NCI-H446 (cell line): Measurements from ENCODE around the gene HSPA12B.

Source experiments
- DNase-seq, 2 experiments: peaks; one replicate each; lab custom pipeline; 2025; lab: John Stamatoyannopoulos, UW

Gene HSPA12B

GRCh38 chr20:3767110-3767426 is 34.6 kb downstream of the HSPA12B start:
- no peak for DNase-seq

DNA sequence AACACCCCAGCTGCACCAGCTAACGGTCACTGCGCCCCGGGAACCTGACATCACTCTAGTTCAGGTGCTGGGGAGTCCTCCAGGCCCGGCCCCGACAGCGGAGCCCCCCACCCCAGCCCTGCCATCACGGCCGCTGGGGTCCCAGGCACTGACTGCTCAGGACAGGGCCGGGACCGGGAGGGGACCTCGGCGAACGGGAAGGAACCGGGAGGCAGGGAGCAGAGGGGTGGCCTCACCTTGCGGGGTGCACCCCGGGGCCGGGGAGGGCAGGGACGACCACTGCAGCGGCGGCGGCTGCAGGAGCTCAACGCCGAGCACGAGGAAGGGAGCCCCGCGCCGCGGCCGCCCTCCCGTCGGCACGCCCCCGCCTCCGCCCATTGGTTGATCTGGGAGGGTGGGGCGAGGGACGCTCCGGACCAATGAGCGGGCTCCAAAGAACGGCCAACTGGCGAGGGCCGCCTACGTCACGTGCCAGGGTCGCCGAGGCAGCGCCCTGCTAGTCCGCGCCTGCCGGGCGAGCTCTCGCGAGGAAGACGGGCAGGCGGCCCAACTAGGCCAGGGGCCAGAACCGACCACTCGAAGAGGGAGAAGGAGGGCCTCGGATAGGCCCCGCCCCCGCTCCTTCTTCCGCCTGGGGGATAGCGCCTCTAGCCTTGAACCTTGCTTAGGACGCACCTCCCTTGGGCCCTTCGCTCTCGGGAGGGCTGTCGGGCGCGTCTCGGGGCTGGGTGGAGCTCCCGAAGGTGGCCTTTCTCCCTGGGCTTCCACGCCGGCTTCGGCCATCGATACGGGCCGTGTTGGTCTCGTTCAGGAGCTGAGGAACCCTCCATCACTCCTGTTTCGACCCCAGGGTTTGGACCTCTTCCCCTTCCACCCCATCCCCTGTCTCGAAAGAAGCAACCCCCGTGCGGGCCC is 35.2 kb downstream of the HSPA12B start, which contains the start of gene ADISSP:
ADISSP (minus strand) TSS at position 327 of the 915 bp plus-strand sequence. CDS start 7,653 bp downstream, outside the sequence.
- DNase-seq, result peak; percentile 97 to 99

DNA sequence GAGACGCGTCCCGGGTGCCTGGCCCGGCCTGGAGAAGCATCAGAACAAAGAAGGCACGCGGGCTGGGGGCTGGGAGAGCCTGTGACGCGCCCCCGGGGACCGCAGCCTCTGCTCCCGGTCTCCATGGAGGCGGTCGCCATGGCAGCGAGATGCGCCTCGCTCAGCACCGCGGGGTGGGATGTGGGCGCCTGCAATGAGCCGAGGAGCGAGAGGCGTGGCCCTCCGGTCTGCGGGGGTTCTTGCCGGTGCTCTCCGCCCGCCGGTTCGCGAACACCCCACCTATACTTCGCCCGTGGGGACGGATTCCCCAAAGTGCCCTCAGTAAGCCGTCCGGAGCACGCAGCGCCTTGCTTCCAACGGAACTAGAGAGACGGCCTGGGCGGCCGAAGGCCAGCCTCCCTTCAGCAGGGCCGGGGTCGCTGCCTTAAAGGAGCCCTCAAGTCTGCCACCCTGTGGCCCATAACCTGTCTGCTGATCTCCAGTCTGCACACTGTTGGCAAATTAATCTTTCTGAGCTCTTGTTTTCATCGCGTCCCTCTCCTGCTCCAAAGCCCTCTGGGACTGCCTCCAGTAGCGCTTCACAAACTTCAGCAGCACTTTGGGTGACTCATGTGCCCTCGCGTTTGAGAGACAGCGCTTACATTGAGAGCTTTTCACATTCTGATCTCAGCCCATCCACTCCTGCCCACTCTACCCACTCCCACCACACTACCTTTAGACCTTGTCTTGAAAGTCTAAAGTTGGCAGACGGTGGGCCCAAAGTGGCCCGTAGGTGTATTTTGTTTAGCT is 36.1 kb downstream of the HSPA12B start:
- peak; percentile 61 to 74 for DNase-seq

GRCh38 chr20:3771552-3772058 is 39.1 kb downstream of the HSPA12B start:
- no peak for DNase-seq

- no peak for DNase-seq
These were observed 43.1 kb downstream of the HSPA12B start for GRCh38 chr20:3775457-3776108.

DNA sequence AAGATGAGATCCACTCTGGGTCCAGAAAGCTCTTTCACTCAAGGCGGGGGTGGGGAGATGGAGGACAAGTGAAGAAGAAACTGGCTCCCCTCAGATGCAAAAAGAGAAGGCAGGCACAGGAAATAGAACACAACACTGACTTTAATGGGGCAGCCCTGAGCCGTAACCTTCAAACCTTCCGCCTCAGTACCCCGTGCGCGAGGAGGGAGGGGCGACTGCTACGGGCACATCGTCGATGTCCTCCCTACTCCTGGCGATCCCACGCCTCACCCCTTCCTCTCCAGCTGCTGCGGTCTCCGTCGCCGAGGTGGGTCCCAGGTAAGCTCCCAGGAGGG is 44.9 kb downstream of the HSPA12B start:
- no peak for DNase-seq

DNA sequence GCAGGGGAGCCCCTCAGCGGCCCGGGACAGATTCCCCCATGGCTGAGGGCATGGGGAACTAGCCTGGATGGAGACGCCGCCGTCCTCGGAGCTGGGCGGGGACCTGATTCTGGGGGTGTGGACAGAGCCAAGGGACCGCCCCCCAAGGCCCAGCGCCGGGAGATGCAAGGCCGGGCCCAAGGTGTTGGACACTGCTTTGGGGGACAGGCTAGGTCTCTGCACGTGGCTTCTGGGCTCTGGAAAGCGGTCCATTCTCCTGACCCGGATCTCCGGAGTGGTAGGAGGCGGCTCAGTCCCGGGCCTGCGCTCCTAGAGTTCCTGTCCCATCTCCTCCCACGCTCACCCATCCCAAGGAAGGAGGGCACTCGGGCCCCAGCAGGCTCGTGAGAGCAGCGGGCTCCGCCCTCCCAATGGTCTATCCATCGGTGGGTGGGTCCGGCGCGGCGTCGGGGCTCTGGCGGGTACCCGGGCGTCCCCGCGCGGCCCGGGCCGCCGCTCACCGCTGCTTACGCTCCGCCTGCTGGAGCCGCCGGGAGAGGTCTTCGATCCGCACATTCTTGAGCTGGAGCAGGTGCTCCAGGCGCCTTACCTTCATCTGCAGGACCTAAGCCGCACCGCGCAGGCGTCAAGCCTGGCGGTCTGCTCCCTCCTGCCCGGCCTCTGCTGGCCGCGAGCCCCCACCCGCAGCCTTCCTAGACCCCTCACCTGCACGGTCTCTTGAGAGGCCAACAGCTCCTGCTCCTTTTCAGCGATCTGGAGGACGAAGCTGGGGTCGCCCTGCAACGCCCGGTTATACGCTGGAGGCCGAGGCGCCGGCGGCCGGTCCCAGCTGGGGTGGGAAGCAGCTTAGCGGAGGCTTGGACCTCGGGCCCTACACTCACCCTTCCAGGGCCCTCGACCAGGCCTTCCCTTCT is 45.5 kb downstream of the HSPA12B start:
- no peak for DNase-seq

- no peak for DNase-seq
These were observed 46.5 kb downstream of the HSPA12B start for GRCh38 chr20:3778976-3779375.

DNA sequence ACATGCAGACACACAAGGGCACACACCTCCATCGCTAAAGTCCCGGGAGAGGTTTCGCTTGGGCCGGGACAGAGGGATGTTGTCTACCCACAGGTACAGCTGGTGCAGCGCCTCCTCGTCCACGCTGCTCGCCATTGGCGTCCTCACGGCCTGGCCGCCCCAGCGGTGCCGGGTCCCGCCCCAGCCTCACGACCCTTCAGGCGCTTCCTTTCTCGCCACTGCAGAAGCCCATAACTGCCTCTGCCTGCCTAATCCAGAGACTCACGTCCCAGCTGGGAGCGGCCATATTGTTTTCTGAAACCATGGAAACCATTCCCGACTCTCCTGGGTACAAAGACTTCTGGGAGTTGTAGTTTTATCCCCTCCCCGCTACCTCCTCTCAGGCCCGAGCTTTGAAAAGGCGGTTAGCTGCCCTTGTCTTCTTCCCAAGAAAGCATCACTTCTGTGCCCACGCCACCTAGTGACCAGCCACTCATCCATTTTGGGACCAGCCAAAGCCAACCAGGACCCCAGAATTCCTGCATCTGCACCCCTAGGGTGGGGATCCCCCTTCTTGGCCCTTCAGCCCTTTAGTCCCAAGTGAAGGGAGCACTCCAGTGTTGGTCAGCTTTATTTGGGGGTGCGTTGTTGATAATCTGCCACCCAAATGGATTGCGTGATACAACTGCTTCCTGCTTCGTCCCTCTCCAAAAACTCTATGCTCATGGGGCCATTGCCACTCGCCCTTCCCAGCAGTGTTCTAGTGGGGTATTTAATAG is 48.8 kb downstream of the HSPA12B start, which contains the start of gene SPEF1:
SPEF1 (minus strand) TSS at position 296 of the 758 bp plus-strand sequence; CDS start at position 135, 161 bp downstream.
- peak; percentile 85 to 93 for DNase-seq

- DNase-seq, result no peak
These were observed 50.1 kb downstream of the HSPA12B start for GRCh38 chr20:3782597-3782996.

GRCh38 chr20:3783068-3783489 is 50.6 kb downstream of the HSPA12B start:
- no peak for DNase-seq

GRCh38 chr20:3783511-3784195 is 51.2 kb downstream of the HSPA12B start:
- DNase-seq, result no peak

DNA sequence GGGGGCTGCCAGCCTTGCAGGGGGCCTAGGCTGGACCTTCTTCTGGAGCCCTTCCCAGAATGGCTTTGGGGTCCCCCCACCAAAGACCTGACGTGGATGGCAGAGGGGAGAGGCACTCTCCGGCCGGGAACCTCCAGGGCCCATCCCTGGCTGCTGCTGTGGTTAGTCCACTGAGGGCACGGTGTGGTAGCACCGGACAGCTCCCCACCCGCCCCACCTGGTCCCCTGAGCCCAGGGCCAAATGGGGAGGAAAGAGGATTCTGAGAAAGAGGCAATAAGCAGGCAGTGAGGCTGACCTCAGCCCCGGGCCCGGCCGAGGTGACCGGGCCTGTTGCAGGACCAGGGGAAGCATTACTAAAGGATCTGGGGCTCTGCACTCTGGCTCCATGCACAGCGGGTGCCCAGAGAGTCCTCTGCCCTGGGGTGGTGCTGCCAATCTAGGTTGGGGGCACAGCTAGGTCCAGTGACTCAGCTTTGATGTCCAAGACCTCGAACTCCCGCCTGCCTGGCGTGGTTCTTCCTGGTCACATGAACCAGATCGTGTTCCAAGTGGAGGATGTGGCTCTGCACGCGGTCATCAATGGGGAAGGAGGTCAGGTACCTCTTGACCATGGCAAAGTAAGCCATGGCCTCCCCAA is 51.9 kb downstream of the HSPA12B start:
- DNase-seq, result no peak

- DNase-seq, result no peak
These were observed 52.4 kb downstream of the HSPA12B start for GRCh38 chr20:3784863-3785239.

- DNase-seq, result no peak
These were observed 53.0 kb downstream of the HSPA12B start for GRCh38 chr20:3785240-3786125.

DNA sequence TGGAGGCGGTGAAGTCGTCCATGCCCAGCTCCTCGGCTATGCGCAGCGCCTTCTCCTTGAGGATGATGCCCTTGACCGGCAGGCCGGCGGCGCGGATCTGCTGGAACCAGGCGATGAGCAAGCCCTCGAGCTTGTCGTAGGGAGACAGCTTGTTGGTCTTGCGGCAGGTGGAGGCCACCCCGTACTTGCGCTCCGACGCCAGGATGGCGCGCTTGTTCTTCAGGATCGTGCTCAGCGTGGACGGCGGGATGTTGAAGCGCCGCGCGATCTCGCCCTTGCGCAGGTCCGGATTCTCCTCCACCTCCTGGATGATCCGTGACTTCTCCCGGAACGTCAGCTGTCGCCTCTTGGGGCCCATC is 53.6 kb downstream of the HSPA12B start:
- peak in 1 of 2 experiments; percentile 58 for DNase-seq

DNA sequence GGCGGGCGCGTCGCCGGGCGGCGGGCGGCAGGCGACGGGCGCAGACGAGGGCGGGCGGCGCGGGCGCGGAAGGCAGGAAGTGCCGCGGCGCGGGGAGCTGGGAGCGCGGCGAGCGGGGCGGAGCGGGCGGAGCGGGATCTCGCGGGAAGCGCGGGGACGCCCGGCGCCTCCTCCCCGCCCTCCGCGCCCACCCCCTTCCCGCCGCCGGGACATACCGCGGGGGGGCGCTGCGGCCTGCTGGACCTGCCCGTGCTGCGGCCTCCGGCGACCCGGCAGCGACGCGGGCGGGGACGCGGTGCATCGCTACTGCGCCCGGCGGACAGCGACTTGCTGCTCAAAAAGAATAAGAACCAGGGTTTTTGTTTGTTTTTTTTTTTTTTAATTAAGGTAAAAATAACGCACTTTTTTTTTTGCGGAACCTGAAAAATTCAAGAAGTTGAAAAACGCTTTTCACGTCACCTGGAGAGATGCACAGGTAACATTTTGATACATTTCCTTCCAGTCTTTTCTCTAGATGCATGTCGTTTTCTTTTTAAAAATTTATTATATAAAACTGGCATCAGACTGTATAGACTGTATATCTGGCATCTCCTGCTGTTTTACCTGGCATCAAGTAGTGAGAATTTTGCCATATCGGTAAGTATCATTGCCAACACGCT is 54.3 kb downstream of the HSPA12B start, which contains the start of gene CENPB:
CENPB (minus strand) TSS at position 76 of the 659 bp plus-strand sequence. CDS start 257 bp downstream, outside the sequence.
- DNase-seq, result peak; percentile 62 to 93
